ENCODE data around the gene USP54.

DNA sequence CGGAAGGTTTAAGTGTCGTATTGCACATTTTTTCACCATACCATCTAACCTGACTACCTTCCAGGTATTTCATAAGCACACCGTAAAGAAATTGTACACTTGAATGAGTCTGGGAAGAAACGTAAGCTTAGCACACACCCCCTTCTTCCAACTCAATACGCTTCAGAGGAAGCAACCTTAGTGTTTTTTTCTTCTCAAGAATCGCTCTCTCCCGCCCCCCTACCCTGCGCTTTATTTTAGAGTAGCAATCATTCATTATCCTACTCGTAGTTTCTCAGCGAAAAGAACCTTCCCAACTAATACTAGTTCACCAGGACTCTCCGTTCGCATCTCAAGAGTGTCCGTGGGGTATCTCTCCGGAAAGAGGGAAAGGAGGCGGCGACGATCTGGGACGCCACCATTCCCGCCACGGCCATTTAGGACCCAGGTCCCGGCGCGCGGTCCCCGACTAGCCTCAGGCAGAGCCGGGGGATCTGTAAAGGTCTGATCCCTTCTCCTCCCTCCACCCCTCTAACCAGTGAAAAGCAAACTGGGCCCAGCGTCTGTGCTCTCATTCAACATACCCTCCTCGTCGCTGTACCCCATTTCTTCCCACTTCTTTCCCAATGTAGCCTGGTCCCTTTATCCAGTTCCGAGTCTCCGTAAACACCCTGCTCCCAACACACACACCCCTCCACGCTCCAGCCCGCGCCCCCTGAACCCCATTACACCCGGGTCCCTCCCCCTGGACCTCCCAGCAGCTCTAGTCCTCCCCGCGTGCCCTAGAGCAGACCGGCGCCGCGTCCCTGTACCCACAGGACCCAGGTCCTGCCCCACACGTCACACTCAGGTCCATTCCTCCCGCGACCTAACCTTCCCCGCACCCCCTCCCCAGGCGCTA, 34.1 kb upstream of the USP54 start:
- TF ChIP-seq, protein P1, sequence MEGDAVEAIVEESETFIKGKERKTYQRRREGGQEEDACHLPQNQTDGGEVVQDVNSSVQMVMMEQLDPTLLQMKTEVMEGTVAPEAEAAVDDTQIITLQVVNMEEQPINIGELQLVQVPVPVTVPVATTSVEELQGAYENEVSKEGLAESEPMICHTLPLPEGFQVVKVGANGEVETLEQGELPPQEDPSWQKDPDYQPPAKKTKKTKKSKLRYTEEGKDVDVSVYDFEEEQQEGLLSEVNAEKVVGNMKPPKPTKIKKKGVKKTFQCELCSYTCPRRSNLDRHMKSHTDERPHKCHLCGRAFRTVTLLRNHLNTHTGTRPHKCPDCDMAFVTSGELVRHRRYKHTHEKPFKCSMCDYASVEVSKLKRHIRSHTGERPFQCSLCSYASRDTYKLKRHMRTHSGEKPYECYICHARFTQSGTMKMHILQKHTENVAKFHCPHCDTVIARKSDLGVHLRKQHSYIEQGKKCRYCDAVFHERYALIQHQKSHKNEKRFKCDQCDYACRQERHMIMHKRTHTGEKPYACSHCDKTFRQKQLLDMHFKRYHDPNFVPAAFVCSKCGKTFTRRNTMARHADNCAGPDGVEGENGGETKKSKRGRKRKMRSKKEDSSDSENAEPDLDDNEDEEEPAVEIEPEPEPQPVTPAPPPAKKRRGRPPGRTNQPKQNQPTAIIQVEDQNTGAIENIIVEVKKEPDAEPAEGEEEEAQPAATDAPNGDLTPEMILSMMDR (IDR thresholded peaks at IDR 0.05) = no peak
- no peak for TF ChIP-seq POLR2A (IDR thresholded peaks at IDR 0.05)

All from lower leg skin (tissue), 3 donors.